Measurements from ENCODE around the gene NR2C2.

Gene NR2C2

DNA sequence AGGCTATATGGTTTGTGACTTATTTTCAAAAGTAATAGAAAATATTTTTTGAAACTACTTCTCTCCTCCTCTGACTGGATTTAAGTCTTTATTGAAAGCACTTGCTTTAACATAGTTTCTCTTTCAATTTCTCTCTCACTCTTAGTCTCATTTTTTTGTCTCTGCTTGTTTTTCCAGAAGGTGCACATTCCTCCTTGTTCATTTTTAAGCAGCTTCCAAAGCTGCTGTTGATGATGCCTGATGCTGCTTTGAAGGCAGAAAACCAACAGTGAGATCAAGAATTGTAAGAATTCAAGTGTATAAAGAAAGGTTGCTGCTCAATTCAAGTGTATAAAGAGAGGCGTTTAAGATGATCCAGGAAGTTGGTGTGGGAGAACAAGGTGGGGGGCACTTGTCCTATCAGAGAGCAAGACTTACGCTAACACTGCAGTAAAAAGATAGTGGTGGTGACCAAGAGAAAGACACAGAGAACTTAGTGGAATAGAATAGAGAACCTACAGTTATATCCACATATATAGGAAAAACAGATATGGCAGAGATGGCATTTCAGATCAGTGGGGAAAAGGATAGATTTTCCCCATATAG is 12.1 kb downstream of the NR2C2 start:
- H3K9me3 ChIP-seq (ENCODE audit: insufficient read depth, low read length, severe bottlenecking) = no peaks in the 10 kb centered on the region
- no peak for TF ChIP-seq EZH2 (IDR thresholded peaks at IDR 0.05; ENCODE audit: borderline replicate concordance, low read depth, low read length, severe bottlenecking)
- TF ChIP-seq, protein P1, sequence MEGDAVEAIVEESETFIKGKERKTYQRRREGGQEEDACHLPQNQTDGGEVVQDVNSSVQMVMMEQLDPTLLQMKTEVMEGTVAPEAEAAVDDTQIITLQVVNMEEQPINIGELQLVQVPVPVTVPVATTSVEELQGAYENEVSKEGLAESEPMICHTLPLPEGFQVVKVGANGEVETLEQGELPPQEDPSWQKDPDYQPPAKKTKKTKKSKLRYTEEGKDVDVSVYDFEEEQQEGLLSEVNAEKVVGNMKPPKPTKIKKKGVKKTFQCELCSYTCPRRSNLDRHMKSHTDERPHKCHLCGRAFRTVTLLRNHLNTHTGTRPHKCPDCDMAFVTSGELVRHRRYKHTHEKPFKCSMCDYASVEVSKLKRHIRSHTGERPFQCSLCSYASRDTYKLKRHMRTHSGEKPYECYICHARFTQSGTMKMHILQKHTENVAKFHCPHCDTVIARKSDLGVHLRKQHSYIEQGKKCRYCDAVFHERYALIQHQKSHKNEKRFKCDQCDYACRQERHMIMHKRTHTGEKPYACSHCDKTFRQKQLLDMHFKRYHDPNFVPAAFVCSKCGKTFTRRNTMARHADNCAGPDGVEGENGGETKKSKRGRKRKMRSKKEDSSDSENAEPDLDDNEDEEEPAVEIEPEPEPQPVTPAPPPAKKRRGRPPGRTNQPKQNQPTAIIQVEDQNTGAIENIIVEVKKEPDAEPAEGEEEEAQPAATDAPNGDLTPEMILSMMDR (IDR thresholded peaks at IDR 0.05; ENCODE audit: borderline replicate concordance, extremely low read depth, low read length, poor library complexity, severe bottlenecking) = no peak
- no peaks in the 10 kb centered on the region for H3K27me3 ChIP-seq (ENCODE audit: insufficient read depth, low read length, poor library complexity)
- no peak overlapping the region for H3K4me2 ChIP-seq (ENCODE audit: insufficient read depth, low read length)
- H3K36me3 ChIP-seq (ENCODE audit: insufficient read depth, low read length) = peaks cover 28% of the 10 kb centered on the region
- peaks cover 28% of the 10 kb centered on the region for H4K20me1 ChIP-seq (ENCODE audit: insufficient read depth, low read length)
- ATAC-seq (ENCODE audit: insufficient read depth, low read depth) = no peak
- H3K79me2 ChIP-seq (ENCODE audit: insufficient read depth, low read length) = peaks cover 95% of the 10 kb centered on the region
- no peak overlapping the region for H3K9ac ChIP-seq (ENCODE audit: low read depth, low read length)
- H3K4me3 ChIP-seq (ENCODE audit: low read depth in 1 of 2, low read length in 2 of 2) = no peak overlapping the region
- no peak overlapping the region for H3K27ac ChIP-seq (ENCODE audit: low read length)
- no peaks in the 10 kb centered on the region; the same call in 1 of the 2 replicates for H3K4me1 ChIP-seq (ENCODE audit: insufficient read depth, low read length)
- H2AFZ ChIP-seq (ENCODE audit: low read depth, low read length) = no peak overlapping the region
- no peak for DNase-seq

DNA sequence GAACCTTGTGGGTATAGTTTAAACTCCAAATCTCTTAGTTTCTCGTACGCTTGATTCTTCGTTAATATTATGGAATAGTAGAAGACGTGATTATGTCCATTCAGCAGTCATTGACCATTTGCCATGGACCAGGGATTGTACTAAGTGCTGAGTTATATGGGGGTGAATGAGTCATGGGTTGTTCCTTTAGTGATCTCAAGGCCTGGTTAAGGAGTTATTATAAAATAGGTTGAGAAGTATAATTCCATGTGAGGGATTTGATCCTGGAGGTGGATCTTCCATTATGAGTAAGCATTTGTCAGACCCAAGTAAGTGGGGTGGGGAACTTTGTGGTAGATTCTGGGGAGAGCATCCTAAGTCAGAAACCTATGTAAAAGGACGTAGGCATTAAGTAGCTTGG is 15.4 kb downstream of the NR2C2 start:
- TF ChIP-seq, protein P1 (IDR thresholded peaks at IDR 0.05; ENCODE audit: borderline replicate concordance, extremely low read depth, low read length, poor library complexity, severe bottlenecking) = no peak
- TF ChIP-seq EZH2 (IDR thresholded peaks at IDR 0.05; ENCODE audit: borderline replicate concordance, low read depth, low read length, severe bottlenecking) = no peak
- Histone ChIP-seq H2AFZ (ENCODE audit: low read depth, low read length) (no peak overlapping the region), H3K79me2 (ENCODE audit: insufficient read depth, low read length) (peaks cover 92% of the 10 kb centered on the region), H3K9ac (ENCODE audit: low read depth, low read length) (no peak overlapping the region), H3K4me1 (ENCODE audit: insufficient read depth, low read length) (no peaks in the 10 kb centered on the region), H3K4me2 (ENCODE audit: insufficient read depth, low read length) (no peak overlapping the region), H3K4me3 (ENCODE audit: low read depth in 1 of 2, low read length in 2 of 2) (no peak overlapping the region), H3K36me3 (ENCODE audit: insufficient read depth, low read length) (peaks cover 56% of the 10 kb centered on the region), H4K20me1 (ENCODE audit: insufficient read depth, low read length) (peaks cover 14% of the 10 kb centered on the region; the same call in 1 of the 2 replicates), H3K27ac (ENCODE audit: low read length) (no peak overlapping the region), H3K27me3 (ENCODE audit: insufficient read depth, low read length, poor library complexity) (no peaks in the 10 kb centered on the region), H3K9me3 (ENCODE audit: insufficient read depth, low read length, severe bottlenecking) (peaks cover 5% of the 10 kb centered on the region)
- no peak for DNase-seq
- ATAC-seq (ENCODE audit: insufficient read depth, low read depth) = no peak

DNA sequence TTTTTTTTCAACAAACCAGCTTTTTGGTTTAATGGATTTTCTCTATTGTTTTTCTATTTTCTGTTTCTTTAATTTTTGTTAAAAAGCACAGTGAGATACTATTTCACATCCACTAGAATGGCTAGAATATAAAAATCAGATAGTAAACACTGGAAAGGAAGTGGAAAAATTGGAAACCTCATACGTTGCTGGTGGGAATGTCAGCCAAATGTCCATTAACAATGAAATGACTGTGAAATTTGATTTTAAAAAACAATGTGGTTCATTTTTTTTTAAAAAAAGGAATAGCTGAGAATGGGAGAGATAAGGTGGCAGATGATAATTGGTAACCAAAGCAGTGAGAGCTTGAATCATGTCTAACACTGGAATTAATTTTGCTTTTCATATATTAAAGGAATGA is 19.9 kb downstream of the NR2C2 start:
- H3K4me2 ChIP-seq (ENCODE audit: insufficient read depth, low read length) = no peak overlapping the region
- peaks cover 49% of the 10 kb centered on the region for H3K36me3 ChIP-seq (ENCODE audit: insufficient read depth, low read length)
- H3K4me3 ChIP-seq (ENCODE audit: low read depth in 1 of 2, low read length in 2 of 2) = no peak overlapping the region
- H4K20me1 ChIP-seq (ENCODE audit: insufficient read depth, low read length) = peaks cover 10% of the 10 kb centered on the region; the same call in 1 of the 2 replicates
- peaks cover 5% of the 10 kb centered on the region for H3K9me3 ChIP-seq (ENCODE audit: insufficient read depth, low read length, severe bottlenecking)
- DNase-seq (no peak), ATAC-seq (ENCODE audit: insufficient read depth, low read depth) (no peak)
- H3K79me2 ChIP-seq (ENCODE audit: insufficient read depth, low read length) = peaks cover 67% of the 10 kb centered on the region
- H3K27ac ChIP-seq (ENCODE audit: low read length) = no peak overlapping the region
- no peak overlapping the region for H2AFZ ChIP-seq (ENCODE audit: low read depth, low read length)
- H3K4me1 ChIP-seq (ENCODE audit: insufficient read depth, low read length) = no peaks in the 10 kb centered on the region
- TF ChIP-seq, protein P1 (IDR thresholded peaks at IDR 0.05; ENCODE audit: borderline replicate concordance, extremely low read depth, low read length, poor library complexity, severe bottlenecking) = no peak
- TF ChIP-seq EZH2 (IDR thresholded peaks at IDR 0.05; ENCODE audit: borderline replicate concordance, low read depth, low read length, severe bottlenecking) = no peak
- no peak overlapping the region for H3K9ac ChIP-seq (ENCODE audit: low read depth, low read length)
- no peaks in the 10 kb centered on the region for H3K27me3 ChIP-seq (ENCODE audit: insufficient read depth, low read length, poor library complexity)
